HG02759 (cell line): ENCODE data around the gene YTHDF2.
"Not testable (repeated sequence)": the region's sequence is repeated elsewhere in the genome, so short reads cannot be mapped to it uniquely, and the experiment has no call there.

Experiments used
- ATAC-seq: cut with Tn5 transposase; IDR thresholded peaks from one replicate; pipeline ENCODE4 v1.9.1; 2021; ENCODE audit warnings: mild to moderate bottlenecking, moderate library complexity; ENCODE audit not compliant: unreplicated experiment

Gene YTHDF2

DNA sequence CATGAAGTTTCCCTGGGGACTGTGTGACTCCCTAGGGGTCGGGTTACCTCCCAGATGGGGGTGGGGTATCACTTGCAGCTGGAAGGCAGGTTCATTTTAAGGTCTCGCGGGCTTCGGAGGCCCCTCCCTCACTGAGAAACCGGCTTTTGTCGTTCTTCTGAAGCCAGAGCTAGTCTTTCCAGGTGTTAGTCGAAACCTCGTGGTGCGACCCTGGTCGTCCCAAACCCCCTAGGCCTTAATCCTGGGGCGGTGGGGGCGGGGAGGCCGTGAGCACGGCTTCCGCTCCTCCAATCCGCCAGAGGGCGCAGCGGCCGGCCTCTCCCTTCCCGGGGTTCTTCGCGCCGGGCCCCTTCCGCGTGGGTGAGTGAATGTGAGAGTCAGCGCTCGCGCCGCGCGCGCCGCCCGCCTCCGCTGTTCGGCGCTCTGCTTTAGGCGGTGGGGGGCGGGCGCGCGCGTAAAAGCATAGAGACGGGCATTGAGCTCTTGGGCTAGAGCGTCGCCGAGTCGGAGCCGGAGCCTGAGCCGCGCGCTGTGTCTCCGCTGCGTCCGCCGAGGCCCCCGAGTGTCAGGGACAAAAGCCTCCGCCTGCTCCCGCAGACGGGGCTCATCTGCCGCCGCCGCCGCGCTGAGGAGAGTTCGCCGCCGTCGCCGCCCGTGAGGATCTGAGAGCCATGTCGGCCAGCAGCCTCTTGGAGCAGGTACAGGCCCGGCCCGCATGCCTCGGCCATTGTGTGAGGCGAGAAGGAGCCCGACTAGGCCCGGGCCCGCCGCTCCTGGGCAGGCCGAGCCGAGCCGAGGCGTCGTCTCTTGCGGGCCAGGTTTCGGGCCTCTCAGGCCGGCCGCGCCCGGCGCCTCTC lies at the start of gene YTHDF2:
YTHDF2 (plus strand) TSS at position 491 of the 857 bp plus-strand sequence; CDS start at position 672, 181 bp downstream.
- peak; percentile 92 for ATAC-seq

- ATAC-seq: not testable (repeated sequence)
Measured at GRCh38 chr1:28691627-28692026, 45.1 kb upstream of the YTHDF2 start.

GRCh38 chr1:28703629-28704028 lies 33.1 kb upstream of the YTHDF2 start:
- ATAC-seq: no peak

DNA sequence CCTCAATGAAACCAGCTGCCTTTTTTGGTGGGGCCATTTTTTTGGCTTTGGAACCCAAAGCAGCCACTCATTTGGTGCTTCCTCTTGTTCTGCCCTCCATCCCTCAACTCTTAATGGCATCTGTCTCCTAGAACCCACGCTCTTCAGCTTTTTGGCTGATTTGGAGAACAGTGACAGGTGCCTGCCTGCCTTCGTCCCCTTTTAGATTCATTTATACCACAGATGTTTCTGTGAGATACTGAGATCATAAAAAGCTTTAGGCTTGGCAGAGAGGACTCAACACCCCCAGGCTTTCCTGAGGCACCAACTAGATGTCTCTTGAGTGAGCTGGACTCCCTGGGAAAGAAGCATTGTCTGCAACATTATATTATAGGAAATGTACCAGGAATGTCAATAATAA lies 20.4 kb upstream of the YTHDF2 start:
- ATAC-seq: no peak

GRCh38 chr1:28718166-28718565 lies 18.6 kb upstream of the YTHDF2 start:
- no peak for ATAC-seq

GRCh38 chr1:28718586-28719331 lies 18.0 kb upstream of the YTHDF2 start:
- ATAC-seq: no peak

DNA sequence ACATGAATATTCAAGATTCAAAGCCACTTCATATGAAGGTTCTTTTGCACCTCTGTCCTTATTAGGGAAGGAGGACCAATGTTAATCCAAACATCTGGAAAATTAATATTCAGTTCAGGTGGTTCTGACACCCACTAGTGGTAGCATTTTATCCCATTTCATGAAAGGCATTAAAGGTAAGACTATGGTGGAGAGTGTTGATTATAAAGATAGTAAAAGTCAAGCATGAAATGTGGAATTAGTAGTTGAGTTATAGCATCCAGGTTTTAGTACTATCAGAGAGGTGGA lies 17.5 kb upstream of the YTHDF2 start:
- ATAC-seq: no peak

- no peak for ATAC-seq
Measured at GRCh38 chr1:28720376-28720775, 16.4 kb upstream of the YTHDF2 start.

- ATAC-seq: not testable (repeated sequence)
Measured at GRCh38 chr1:28721927-28722326, 14.8 kb upstream of the YTHDF2 start.

DNA sequence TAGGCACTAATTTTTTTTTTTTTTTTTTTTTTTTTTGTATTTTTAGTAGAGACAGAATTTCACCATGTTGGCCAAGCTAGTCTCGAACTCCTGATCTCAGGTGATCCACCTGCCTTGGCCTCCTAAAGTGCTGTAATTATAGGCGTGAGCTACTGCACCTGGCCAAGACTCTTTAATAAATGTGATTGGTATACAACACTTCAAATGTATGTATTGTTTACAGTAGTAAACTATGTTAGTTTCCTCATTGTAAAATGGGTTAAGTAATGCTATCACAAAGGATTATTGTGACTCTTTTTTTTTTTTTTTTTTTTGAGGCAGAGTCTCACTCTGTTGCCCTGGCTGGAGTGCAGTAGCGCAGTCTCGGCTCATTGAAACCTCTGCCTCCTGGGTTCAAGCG lies 11.4 kb upstream of the YTHDF2 start:
- not testable (repeated sequence) for ATAC-seq

GRCh38 chr1:28735961-28736449 lies 735 bp upstream of the YTHDF2 start:
- ATAC-seq: no peak

DNA sequence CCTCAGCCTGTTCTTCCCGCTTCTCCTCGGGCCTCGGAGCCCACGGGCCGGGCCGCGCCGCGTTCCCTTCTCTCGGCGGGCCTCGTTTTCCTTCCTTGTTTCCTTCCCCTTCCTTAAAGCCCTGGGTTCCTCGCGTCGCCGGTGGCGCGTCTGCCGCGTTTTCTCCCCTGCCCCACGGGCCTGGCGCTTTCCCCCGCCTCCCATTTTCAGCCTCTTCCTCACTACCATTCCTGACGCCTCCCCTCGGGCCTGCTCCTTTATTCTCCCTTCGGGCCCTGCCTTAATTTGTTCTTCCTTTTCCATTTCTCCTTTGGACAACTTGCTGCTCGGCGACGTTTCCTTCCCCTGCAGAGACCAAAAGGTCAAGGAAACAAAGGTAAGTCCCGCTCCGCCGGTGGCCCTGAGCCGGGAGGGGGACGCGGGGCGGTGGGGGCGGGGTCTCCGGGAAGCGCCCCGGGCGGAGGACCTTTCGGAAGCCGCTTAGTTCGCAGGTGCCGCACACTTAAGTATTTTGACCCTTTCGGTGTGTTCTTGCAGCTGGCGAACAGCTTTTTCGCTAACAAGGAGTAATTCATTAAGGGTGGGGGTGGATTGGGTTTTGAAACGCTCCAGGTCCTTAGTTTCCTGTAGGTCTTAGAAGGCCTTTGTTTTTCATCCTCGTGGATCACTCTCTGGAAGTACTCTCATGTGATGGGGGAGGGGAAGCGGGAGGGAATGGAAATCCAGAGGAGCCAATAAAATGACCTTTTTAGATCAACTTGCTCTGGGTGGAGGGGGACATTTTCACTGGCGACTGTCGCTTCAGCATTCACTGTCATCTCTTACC lies 780 bp downstream of the YTHDF2 start:
- ATAC-seq: peak; percentile 5

GRCh38 chr1:28740118-28740517 lies 3.4 kb downstream of the YTHDF2 start:
- ATAC-seq: no peak

DNA sequence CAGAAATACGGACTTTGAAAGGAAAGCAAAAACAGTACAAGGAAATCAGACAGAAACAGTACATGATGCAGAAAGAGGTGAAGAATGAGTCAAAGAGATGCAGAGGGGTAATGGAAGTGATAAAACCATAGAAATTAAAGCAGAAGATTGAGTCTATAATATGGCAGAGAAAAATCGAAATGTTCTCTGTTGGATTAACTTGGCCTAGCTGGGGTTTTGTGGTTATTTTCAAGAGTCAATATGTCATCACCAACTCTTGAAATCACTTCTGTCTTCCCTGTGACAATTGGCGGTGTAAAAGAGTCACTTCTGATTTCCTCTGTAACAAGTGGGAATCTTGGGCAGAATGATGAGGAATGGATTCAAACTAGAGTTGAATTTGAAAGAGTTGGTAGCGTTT lies 7.4 kb downstream of the YTHDF2 start:
- ATAC-seq: no peak

GRCh38 chr1:28745653-28746173 lies 9.0 kb downstream of the YTHDF2 start:
- ATAC-seq: no peak

DNA sequence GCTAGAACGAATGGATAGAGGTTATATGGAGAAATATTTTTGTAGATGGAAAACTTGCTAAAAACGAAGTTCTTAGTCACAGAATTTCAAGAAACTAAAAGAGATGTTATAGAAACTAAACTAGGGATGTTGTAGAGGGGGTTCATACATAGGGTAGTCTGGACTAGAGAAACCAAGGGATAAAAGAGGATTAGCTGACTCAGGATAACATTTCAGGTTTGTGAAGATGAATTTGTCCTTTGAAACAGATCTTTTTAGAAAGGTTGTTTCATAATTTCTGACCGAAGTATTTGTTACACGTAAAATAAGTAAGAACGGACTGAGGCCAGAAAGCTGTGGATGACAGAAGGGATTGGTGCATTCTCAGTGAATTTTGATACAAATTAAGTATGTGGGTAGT lies 13.6 kb downstream of the YTHDF2 start:
- ATAC-seq: no peak

- not testable (repeated sequence) for ATAC-seq
Measured at GRCh38 chr1:28750771-28751294, 14.1 kb downstream of the YTHDF2 start.

- no peak for ATAC-seq
Measured at GRCh38 chr1:28751315-28752060, 14.7 kb downstream of the YTHDF2 start.

GRCh38 chr1:28755701-28756100 lies 19.0 kb downstream of the YTHDF2 start:
- ATAC-seq: no peak

DNA sequence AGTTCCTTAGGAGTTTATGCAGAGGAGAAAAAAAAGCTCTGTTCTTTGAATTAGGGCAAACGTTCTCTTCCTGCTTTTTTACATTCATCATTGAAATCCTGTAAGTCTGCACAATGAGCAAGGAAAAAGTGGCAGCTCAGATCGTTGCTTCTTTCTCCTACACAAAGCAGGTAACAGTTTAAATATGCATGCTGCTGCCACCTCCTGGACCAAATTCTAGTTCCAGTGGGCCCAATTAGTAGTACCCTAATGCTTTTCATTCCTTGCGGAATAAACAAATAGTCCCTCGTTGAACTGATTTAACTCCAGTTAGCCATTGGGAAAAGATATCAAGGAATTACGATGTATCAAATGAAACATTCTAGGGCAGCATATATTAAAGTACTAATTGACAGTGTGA lies 20.1 kb downstream of the YTHDF2 start:
- ATAC-seq: no peak
